Activated CD4-positive, CD25-positive, alpha-beta regulatory T cell treated with anti-CD3 and anti-CD28 coated beads, Interleukin-2, amount 50 U/mL, for 72 hours (primary cell): ENCODE measurements around the gene S100A13.
"Not testable (repeated sequence)": the region's sequence is repeated elsewhere in the genome, so short reads cannot be mapped to it uniquely, and the experiment has no call there.

Source experiments
- DNase-seq: peaks from one replicate; pipeline ENCODE4 v3.0.0; 2021

S100A13 gene

GRCh38 chr1:153626904-153627714, at the start of gene S100A13:
TSS of gene S100A13 (minus strand) at chr1:153627505. CDS start at chr1:153626472, 1,033 bp downstream.
- DNase-seq, result no peak

- no peak for DNase-seq
Measured at GRCh38 chr1:153673511-153673910, 46.2 kb upstream of the S100A13 start.

DNA sequence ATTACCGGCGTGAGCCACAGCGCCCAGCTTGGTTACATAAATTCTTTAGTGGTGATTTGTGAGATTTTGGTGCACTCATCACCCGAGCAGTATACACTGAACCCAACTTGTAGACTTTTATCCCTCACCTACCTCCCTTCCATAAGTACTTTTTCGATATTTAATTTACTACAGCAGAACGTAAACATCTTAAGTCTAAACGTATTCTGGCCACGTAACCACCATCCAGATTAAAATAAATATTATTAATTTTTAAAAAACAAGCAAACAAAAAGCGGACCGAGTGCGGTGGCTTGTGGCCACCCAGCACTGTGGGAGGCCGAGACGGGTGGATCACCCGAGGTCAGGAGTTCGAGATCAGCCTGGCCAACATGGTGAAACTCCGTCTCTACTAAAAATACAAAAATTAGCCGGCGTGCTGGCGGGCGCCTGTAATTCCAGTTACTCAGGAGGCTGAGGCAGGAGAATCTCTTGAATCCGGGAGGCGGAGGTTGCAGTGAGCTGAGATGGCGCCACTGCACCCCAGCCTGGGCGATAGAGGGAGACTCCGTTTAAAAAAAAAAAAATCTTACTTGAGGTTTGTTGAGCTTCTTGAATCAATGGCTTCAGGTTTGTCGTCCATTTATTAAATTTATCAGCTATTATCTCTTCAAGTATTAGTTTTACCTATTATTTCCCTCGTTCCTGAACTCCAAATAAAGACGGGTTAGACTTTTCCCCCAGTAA, 44.5 kb upstream of the S100A13 start:
- DNase-seq, result peak; percentile 52

DNA sequence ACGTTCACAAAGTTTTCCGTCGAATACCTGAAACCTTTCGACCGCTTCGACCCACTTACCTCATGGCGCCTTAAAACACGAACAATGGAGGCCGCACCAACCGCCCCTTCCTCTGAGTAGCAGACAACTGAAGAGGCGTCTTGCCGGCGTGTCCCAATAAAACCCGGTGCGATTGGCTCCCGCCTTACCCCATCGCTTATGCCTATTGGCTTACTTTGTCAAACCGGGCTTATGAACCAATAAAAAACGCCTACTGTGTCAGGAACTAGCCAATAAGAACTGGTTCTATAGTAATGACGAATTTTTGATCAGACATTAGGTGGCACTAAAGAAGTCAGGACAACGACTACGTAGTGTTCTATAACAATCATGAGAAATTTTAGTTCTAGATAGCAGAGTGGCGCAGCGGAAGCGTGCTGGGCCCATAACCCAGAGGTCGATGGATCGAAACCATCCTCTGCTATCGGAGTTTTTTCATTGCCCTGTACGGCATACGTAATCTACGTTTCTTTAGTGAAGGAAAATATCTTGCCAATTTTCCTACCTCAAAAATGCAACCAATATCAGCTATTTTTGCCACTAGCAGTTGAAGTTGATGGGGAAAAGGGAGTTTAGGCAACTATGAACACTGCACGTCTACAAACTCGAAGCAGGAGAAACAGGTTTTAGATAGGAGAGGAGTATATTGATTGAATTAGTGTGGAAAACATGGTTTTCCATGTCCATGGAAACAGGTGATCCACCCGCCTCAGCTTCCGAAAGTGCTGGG, 43.7 kb upstream of the S100A13 start, which contains the start of gene ILF2:
ILF2 (minus strand) TSS at position 135 of the 769 bp plus-strand sequence; CDS start at position 64, 71 bp downstream.
- DNase-seq, result peak; percentile 93

DNA sequence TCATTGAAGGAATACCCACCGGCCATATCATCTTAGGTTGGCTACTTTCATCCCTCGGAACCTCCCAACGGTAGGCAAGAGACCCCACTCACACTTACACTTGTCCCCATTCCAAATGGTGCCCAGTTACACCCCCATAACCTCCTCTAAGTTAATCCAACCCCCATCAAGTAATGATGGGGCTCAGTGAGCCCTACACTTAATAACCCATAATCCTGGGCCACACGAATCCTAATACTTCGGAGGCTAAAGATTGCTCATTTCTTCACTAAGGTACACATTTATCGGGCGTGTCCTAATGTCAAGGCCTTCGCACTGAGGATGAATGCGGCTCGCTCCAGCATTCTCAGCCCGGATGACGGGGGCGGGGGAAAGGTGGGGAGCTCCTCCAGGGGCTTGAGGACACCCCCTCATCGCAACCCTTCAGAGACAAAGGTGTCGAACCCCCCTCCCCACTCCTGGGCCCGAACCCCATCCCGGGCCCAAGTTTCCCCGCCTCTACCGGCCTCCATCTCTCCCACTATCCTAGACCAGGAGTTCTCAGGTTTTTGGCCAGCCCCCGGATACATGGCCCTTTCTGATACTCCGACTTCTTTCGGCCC, 43.1 kb upstream of the S100A13 start:
- no peak for DNase-seq

DNA sequence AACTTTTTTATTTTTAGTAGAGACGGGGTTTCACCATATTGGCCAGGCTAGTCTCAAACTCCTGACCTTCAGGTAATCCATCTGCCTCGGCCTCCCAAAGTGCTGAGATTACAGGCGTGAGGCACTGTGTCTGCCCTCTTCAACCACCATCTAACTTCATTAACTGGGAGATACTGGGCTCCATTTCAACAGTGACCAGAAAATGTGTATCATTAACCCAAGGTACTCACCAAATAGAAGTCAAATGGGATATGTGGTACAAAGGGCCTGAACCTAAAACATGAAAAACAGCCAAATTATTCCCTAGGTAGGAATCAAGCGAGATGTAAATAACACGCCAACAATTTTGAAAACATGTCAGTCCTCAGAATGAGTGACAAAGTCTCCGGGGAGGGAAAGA, 42.3 kb upstream of the S100A13 start:
- DNase-seq, result no peak

DNA sequence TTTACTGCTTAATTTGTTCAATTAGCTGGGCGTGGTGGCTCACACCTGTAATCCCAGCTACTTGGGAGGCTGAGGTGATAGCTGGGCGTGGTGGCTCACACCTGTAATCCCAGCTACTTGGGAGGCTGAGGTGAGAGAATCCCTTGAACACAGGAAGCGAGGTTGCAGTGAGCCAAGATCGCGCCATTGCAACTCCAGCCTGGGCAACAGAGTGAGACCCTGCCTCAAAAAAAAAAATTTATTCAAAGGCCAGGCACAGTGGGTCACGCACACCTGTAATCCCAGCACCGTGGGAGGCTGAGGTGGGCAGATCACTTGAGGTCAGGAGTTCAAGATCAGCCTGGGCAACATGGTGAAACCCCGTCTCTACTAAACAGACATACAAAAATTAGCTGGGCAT, 41.4 kb upstream of the S100A13 start:
- DNase-seq, result not testable (repeated sequence)

DNA sequence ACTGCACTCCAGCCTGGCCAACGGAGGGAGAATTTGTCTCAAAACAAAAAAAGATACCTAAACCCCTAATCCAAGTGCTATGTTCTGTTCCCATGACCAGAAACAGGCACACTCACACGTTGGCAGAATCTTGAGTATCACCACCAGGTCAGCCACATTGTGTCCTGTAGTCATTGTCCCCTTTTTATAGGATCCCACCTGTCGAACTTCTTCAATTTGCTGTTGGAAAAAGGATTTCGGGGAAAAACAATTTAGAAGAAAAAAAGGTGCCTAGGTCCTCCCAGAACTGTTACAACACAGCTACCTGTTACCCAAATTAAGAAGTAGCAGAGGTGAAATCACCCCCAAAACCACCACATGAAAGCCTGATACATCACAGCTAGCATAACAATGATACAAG, 40.1 kb upstream of the S100A13 start:
- no peak for DNase-seq

GRCh38 chr1:153663211-153663610, 35.9 kb upstream of the S100A13 start:
- no peak for DNase-seq

- DNase-seq, result no peak
Measured at GRCh38 chr1:153662269-153662668, 35.0 kb upstream of the S100A13 start.

DNA sequence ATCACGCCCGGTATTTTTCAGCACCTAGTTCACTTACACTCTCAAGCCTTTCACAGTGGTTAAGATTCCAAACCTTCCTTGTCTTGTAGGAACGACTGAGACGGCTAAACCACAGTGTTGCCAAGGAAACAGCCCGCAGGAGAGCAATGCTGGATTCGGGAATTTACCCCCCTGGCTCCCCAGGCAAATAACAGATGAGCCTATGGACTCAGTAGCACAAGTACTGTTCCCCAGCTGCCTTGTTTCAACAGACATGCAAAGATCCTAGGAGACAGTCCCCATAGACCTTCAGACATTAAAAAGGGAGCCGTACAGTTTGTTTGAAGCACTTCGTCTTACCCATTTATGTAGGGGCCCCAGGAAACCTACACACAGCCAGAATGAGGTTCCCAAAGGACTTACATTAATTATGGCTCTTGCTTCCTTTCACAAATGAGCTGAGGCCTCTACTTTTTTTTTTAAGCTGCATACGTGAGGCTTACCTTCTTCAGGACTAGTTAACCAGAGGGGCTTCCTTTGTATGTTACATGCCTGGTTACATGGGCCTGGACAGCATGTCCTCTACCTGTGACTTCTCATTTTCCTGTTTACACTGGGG, 33.9 kb upstream of the S100A13 start:
- DNase-seq, result no peak

- no peak for DNase-seq
Measured at GRCh38 chr1:153659656-153660055, 32.4 kb upstream of the S100A13 start.

DNA sequence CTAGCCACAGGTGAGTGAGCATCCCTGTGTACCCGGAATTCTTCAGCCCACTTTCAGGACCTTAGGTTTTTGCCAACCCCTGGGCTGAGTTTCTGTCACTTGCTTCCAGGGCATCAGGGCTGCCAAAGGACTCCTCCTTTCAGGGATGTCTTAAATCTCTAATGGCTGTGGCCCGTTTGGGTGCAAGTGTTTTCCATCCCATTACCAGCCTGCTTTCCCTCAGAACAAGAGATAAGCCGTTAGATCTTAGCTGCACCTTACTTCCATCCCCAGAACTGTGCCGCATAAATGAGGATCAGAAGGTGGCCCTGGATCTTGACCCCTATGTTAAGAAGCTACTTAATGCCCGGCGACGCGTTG, 31.9 kb upstream of the S100A13 start:
- no peak for DNase-seq

- DNase-seq, result peak; percentile 91
Measured at GRCh38 chr1:153658400-153659174, 31.3 kb upstream of the S100A13 start, which contains the start of gene SNAPIN. TSS of gene SNAPIN (plus strand) at chr1:153658703. CDS start at chr1:153658744, 41 bp downstream.

- no peak for DNase-seq
Measured at GRCh38 chr1:153655333-153655732, 28.0 kb upstream of the S100A13 start.

- DNase-seq, result no peak
Measured at GRCh38 chr1:153652805-153653500, 25.6 kb upstream of the S100A13 start.

- no peak for DNase-seq
Measured at GRCh38 chr1:153651771-153652170, 24.5 kb upstream of the S100A13 start.

DNA sequence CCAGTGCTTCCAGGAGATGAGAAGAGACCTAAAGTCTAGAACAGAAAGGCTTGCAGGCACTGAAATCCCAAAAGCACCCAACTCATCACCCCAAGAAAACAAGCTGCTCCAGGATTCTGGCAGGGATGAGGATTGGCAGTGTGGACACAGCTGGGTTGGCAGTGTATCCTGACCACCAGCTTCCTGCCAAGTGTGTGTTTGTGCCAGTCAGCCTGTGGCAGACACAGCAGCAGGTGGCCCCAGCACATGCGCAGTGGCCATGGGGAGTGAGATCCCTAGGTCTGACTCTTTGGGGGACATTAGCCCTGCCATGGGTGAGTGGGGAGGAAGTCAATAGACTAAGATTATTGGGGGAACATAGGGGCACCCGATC, 22.5 kb upstream of the S100A13 start:
- no peak for DNase-seq

GRCh38 chr1:153649137-153649862, 22.0 kb upstream of the S100A13 start:
- no peak for DNase-seq

DNA sequence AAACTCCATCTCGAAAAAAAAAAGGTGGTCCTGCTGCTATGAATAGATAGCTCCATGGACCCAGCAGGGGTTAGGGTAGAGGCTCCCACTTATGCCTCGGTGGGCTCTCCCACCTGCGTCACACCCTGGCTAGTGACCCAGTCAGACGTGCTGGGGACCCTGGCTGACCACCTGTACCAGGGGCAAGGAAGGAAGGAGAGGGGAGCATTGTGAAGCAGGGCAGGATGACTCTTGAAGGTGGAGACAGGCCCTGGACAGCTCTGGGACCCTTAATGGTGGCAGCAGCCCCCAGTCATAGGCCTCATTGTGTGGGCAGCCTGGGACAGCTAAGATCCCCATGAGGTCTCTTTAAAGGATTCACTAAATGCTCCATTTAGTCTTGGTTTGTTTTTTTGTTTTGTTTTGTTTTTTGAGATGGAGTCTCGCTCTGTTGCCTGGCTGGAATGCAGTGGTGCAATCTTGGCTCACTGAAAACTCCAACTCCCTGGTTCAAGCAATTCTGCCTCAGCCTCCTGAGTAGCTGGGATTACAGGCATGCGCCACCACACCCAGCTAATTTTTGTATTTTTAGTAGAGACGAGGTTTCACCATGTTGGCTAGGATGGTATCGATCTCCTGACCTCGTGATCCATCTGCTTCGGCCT, 20.8 kb upstream of the S100A13 start:
- no peak for DNase-seq
